Stomach (tissue), 4 donors: Measurements from ENCODE around the gene CASQ1.

Experiments
- EP300 ChIP-seq: sonication (generic); formaldehyde crosslinking; IDR thresholded peaks from one replicate; pipeline ENCODE4 v1.6.1; 2017; ENCODE audit warnings: antibody characterized with exemption
- POLR2A ChIP-seq, 4 donors: fragments of 450-650 bp; IDR thresholded peaks; one replicate each; pipeline ENCODE4 v1.6.1; 2016; ENCODE audit warnings: antibody characterized with exemption in 4 of 4, control low read depth in 2 of 4, mild to moderate bottlenecking in 1 of 4, moderate library complexity in 1 of 4
- POLR2AphosphoS5 ChIP-seq, 3 donors: sonication (generic); formaldehyde crosslinking; IDR thresholded peaks; one replicate each; pipeline ENCODE4 v1.6.1; 2016; ENCODE audit warnings: antibody characterized with exemption in 3 of 3
- TF ChIP-seq, protein P1 (sequence below), 7 experiments: fragments of 450-650 bp in 4 of 7; fragments of 200-600 bp in 3 of 7; sonication (generic) in 3 of 7; IDR thresholded peaks; one replicate each; pipeline ENCODE4 v1.5.1; 2016 to 2019; ENCODE audit warnings: antibody characterized with exemption in 7 of 7, control low read depth in 2 of 7, mild to moderate bottlenecking in 1 of 7

DNA sequence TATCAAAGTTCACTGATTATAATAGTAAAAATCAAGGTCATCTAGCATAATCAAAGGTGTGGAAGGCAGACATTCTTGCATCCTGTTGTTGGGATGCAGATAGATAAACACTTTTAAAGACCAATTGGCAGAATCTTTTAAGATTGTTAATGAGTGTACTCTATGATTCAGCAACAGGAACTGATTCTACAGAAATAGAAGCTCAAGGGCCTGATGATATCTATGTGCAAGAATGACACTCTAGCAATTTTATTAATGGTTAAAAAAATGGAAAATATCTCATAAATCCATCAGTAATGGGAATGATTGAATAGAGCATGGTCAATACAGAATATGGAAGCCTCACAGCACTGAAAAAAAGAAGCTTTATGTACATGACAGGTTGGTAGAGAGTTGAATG lies 41.1 kb upstream of the CASQ1 start:
- TF ChIP-seq, protein P1, sequence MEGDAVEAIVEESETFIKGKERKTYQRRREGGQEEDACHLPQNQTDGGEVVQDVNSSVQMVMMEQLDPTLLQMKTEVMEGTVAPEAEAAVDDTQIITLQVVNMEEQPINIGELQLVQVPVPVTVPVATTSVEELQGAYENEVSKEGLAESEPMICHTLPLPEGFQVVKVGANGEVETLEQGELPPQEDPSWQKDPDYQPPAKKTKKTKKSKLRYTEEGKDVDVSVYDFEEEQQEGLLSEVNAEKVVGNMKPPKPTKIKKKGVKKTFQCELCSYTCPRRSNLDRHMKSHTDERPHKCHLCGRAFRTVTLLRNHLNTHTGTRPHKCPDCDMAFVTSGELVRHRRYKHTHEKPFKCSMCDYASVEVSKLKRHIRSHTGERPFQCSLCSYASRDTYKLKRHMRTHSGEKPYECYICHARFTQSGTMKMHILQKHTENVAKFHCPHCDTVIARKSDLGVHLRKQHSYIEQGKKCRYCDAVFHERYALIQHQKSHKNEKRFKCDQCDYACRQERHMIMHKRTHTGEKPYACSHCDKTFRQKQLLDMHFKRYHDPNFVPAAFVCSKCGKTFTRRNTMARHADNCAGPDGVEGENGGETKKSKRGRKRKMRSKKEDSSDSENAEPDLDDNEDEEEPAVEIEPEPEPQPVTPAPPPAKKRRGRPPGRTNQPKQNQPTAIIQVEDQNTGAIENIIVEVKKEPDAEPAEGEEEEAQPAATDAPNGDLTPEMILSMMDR (IDR thresholded peaks at IDR 0.05): no peak
- TF ChIP-seq POLR2A (IDR thresholded peaks at IDR 0.05) (no peak), POLR2AphosphoS5 (IDR thresholded peaks at IDR 0.05) (no peak), EP300 (no peak)
